ENCODE results near the gene NXPH1. TPM values are rescaled to one million over a fixed set of nuclear protein-coding genes. Genes with fewer than 3 reads are reported as not detected.

NXPH1 gene
- total RNA-seq, 1 donor from 2014 or later = 0.32 TPM

DNA sequence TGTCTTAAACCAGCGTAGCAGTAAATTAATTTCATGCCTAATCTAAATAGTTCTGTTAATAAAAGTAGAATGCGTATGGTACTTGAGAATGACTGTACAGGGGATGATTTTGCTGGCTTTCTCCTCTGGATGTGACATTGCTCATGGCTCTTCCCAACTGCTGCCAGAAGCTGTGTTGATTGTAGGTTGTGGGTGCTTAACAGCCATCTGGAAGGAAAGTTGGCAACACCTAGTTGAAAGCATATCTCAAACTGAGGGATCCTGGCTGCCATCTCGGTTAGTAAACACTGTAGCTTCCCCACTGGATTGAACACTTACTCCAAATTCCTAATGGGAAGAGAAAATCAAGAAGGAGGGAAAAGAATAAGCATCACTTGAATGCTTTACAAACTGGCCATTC, 130.9 kb downstream of the NXPH1 start:
- no peak overlapping the region for H3K4me3 ChIP-seq
- no peaks in the 10 kb centered on the region for H3K27me3 ChIP-seq
- no peaks in the 10 kb centered on the region for H3K9me3 ChIP-seq
- no peak for DNase-seq (ENCODE audit: low spot score in 2 of 2)
- no peak overlapping the region for H3K27ac ChIP-seq
- no peaks in the 10 kb centered on the region for H3K4me1 ChIP-seq
- TF ChIP-seq, protein P1, sequence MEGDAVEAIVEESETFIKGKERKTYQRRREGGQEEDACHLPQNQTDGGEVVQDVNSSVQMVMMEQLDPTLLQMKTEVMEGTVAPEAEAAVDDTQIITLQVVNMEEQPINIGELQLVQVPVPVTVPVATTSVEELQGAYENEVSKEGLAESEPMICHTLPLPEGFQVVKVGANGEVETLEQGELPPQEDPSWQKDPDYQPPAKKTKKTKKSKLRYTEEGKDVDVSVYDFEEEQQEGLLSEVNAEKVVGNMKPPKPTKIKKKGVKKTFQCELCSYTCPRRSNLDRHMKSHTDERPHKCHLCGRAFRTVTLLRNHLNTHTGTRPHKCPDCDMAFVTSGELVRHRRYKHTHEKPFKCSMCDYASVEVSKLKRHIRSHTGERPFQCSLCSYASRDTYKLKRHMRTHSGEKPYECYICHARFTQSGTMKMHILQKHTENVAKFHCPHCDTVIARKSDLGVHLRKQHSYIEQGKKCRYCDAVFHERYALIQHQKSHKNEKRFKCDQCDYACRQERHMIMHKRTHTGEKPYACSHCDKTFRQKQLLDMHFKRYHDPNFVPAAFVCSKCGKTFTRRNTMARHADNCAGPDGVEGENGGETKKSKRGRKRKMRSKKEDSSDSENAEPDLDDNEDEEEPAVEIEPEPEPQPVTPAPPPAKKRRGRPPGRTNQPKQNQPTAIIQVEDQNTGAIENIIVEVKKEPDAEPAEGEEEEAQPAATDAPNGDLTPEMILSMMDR (IDR thresholded peaks at IDR 0.05) = no peak
- H3K36me3 ChIP-seq = no peaks in the 10 kb centered on the region
- intact Hi-C loops (cut with DNase I) = no loop called here

DNA sequence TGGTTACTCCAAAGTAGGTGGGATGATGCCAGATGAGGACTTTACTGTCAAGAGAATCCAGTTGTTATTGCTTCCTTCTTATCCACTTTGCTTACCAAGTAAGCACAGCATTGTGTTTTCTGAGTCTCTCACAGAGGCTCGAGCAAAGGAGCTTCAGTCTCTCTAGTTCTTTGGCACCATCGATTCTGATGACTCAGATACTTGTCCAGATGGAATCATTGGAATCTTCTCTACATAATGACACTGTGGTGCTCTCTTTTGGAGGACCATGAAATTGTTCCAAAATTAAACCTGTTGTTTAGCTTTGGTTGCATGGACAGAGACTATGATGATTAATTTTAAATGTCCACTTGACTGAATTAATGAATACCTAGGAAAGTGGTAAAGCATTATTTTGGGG, 132.6 kb downstream of the NXPH1 start:
- H3K9me3 ChIP-seq = no peaks in the 10 kb centered on the region
- H3K27me3 ChIP-seq = no peaks in the 10 kb centered on the region
- H3K36me3 ChIP-seq = no peaks in the 10 kb centered on the region
- H3K4me3 ChIP-seq = no peak overlapping the region
- TF ChIP-seq, protein P1 (IDR thresholded peaks at IDR 0.05) = no peak
- H3K4me1 ChIP-seq = no peaks in the 10 kb centered on the region
- intact Hi-C loops (cut with DNase I) = no loop called here
- DNase-seq (ENCODE audit: low spot score in 2 of 2) = no peak
- H3K27ac ChIP-seq = no peak overlapping the region

DNA sequence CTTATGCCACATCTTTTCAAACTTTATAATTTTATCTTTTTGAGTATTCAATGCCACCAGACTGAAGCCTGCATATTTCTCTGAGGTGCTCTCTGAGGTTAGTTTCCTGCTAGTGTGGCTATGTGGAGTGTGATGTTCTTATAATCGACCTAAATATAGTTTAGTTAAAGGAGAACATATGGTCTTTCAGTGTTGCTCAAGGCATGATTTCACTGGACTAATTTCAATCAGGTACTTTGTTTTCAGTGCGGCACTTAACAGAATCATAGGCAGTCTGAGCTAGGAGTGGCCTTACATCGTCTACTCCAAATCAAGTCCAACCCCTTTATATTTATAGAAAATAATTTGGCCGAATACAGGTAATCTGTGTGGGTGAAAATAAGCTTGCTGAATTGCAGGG, 134.2 kb downstream of the NXPH1 start:
- no peaks in the 10 kb centered on the region for H3K4me1 ChIP-seq
- intact Hi-C loops (cut with DNase I) = no loop called here
- no peak overlapping the region for H3K4me3 ChIP-seq
- TF ChIP-seq, protein P1 (IDR thresholded peaks at IDR 0.05) = no peak
- DNase-seq (ENCODE audit: low spot score in 2 of 2) = no peak
- no peak overlapping the region for H3K27ac ChIP-seq
- no peaks in the 10 kb centered on the region for H3K36me3 ChIP-seq
- no peaks in the 10 kb centered on the region for H3K27me3 ChIP-seq
- no peaks in the 10 kb centered on the region for H3K9me3 ChIP-seq

DNA sequence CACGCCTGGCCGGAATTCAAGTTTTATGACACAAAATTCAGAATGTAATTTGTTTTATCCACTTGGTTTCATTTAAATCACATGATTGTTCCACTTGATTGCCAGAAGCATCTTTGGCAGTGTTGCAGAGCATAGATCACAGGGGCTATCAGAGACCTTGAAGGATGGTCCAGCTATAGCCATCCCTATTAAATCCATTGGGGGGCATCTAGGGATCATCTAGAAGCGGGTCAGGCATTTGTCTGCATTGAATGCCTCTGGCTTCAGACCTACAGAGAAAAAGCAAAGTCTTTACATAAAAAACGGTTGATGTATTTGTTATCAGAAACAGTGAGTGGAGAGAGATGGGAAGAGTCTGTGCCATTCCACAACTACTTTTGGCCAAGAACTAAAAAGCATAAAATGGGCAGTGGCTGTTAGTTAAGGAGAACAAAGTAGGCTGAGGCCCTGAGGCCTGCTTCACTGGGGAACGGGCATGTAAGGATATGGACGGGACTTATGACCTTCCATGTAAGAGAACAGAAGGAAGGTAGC, 146.3 kb downstream of the NXPH1 start:
- DNase-seq (ENCODE audit: low spot score in 2 of 2) = no peak
- no peaks in the 10 kb centered on the region for H3K36me3 ChIP-seq
- TF ChIP-seq, protein P1 (IDR thresholded peaks at IDR 0.05) = no peak
- H3K27ac ChIP-seq = no peak overlapping the region
- no peaks in the 10 kb centered on the region for H3K9me3 ChIP-seq
- H3K27me3 ChIP-seq = no peaks in the 10 kb centered on the region
- intact Hi-C loops (cut with DNase I) = no loop called here
- H3K4me3 ChIP-seq = no peak overlapping the region
- no peaks in the 10 kb centered on the region for H3K4me1 ChIP-seq

DNA sequence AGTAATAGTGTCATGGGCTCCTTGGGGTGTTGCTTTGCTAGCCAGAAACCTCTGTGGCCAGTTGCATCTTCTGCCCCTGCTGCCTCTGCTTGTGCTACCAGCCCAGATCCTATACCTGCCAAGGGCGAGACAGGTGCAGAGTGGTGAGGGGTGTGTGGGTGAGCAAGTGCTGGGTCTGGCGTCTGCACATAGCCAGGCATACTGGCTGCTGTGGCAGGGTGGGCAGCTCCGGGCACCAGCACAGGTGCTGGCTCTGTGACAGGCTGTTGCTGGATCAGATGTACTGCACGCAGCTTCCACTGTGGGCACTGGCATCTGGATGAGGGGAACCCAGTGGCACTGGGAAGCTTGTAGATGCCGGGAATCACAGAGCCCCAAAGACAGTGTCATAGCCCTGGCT, 148.4 kb downstream of the NXPH1 start:
- Histone ChIP-seq H3K27ac (no peak overlapping the region), H3K9me3 (no peaks in the 10 kb centered on the region), H3K36me3 (no peaks in the 10 kb centered on the region), H3K4me3 (no peak overlapping the region), H3K27me3 (no peaks in the 10 kb centered on the region), H3K4me1 (no peaks in the 10 kb centered on the region)
- no peak for DNase-seq (ENCODE audit: low spot score in 2 of 2)
- TF ChIP-seq, protein P1 (IDR thresholded peaks at IDR 0.05) = no peak
- intact Hi-C loops (cut with DNase I) = no loop called here

DNA sequence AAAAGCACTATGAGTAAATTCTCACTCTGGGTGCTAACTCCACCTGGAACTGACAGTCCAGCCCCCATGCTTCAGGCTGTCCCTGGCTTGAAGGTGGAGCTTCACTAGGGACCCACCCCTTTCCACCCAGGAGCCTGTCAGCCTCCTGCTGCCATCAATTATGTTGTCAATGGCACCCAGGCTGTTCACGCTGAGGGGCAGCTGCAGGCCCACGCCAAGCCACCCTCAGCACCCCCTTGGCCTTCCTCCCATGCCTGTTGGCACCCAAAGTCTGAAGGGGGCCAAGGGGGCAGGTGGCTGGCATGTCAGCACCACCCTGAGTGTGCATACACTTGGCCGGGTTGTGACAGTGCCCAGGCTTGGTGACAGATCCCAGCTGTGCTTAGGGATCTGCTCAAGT, 149.3 kb downstream of the NXPH1 start:
- intact Hi-C loops (cut with DNase I) = no loop called here
- DNase-seq (ENCODE audit: low spot score in 2 of 2) = no peak
- TF ChIP-seq, protein P1 (IDR thresholded peaks at IDR 0.05) = no peak
- H3K9me3 ChIP-seq = no peaks in the 10 kb centered on the region
- no peak overlapping the region for H3K4me3 ChIP-seq
- no peaks in the 10 kb centered on the region for H3K4me1 ChIP-seq
- H3K27ac ChIP-seq = no peak overlapping the region
- H3K36me3 ChIP-seq = no peaks in the 10 kb centered on the region
- no peaks in the 10 kb centered on the region for H3K27me3 ChIP-seq

Measured in ascending aorta (tissue), 2 donors.